Measurements from ENCODE around the gene HERC5. TPM values are rescaled to one million over a fixed set of nuclear protein-coding genes. Genes with fewer than 3 reads are reported as not detected.

HERC5 gene
- total RNA-seq, 4 donors from 2014 or later, result 2.1 to 9.2 (median 6.5) TPM

DNA sequence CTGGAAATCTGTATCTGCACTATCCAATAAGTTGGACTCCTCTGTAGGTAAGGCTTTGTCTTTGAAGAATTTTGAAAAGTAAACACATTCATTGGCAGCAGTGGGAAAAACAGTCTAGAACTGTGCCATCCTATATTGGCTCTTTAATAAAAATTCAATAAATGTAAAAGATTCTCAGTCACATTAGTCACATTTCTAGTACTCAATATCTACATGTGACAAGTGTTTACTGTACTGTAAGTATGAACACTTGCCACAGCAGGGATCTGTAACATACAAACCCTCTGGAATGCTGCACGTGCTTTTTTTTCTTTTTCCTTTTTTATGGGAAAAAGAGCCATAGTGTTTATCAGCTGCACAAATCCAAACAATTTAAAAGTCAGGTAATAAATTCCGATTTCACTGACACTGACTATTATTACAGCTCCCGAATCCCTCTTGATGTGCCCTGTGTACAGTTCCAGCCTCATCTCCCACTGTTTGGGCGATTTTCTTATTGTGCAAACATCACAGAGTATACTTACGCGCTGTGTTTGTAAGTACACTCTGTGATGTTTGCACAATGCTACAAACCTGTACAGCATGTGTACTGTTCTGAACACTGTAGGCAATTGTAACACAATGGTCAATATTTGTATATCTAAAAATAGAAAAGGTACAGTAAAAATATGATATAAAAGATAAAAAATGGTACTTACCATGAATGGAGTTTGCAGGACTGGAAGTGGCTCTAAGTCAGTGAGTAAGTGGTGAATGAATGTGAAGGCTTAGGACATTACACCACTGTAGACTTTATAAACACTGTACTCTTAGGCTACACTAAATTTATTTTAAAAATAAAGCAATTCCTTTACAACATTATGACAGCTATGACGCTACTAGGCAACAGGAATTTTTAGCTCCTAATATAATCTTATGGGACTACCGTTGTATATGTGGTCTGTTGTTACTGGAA lies 57.9 kb downstream of the HERC5 start:
- Histone ChIP-seq H3K27me3 (no peaks in the 10 kb centered on the region), H3K27ac (no peak overlapping the region)

DNA sequence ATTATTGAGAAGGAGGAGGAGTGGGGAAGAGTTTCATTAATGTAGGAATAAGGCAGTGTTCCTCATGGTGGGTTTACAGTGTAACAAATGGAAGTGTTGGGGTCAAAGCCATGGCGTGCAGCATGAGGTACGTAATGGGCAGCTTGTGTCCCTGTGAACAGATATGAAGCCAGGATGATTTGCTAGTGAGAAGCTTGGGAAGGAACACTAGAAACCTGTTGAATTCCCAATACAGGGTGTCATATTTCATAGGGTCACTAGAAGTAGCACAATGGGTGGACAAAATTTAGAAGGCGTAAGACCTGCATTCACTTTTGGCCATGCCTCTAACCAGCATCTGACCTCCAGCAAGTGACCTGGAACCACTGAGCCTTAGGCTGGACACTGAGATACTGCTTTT lies 59.8 kb downstream of the HERC5 start:
- Histone ChIP-seq H3K36me3 (peaks cover 0 to 32% (median 3%) of the 10 kb centered on the region in 3 donors), H3K27me3 (no peaks in the 10 kb centered on the region), H3K4me1 (peaks cover 0 to 16% (median 4%) of the 10 kb centered on the region in 4 donors), H3K4me3 (no peak overlapping the region), H3K9me3 (no peaks in the 10 kb centered on the region), H3K27ac (no peak overlapping the region)
- TF ChIP-seq POLR2A (IDR thresholded peaks at IDR 0.05) (no peak), EP300 (IDR thresholded peaks at IDR 0.05) (no peak)
- TF ChIP-seq, protein P1, sequence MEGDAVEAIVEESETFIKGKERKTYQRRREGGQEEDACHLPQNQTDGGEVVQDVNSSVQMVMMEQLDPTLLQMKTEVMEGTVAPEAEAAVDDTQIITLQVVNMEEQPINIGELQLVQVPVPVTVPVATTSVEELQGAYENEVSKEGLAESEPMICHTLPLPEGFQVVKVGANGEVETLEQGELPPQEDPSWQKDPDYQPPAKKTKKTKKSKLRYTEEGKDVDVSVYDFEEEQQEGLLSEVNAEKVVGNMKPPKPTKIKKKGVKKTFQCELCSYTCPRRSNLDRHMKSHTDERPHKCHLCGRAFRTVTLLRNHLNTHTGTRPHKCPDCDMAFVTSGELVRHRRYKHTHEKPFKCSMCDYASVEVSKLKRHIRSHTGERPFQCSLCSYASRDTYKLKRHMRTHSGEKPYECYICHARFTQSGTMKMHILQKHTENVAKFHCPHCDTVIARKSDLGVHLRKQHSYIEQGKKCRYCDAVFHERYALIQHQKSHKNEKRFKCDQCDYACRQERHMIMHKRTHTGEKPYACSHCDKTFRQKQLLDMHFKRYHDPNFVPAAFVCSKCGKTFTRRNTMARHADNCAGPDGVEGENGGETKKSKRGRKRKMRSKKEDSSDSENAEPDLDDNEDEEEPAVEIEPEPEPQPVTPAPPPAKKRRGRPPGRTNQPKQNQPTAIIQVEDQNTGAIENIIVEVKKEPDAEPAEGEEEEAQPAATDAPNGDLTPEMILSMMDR (IDR thresholded peaks at IDR 0.05), result no peak
- no peak for DNase-seq (ENCODE audit: low spot score in 2 of 2)
- 84 to 87% methylated on average over 3 of the region's 3 CpGs for WGBS, 2 donors

More for the DNA sequence above, 57.9 kb downstream of the HERC5 start:
- no peak overlapping the region for H3K4me3 ChIP-seq
- DNase-seq (ENCODE audit: low spot score in 2 of 2), result no peak
- TF ChIP-seq EP300 (IDR thresholded peaks at IDR 0.05) (no peak), POLR2A (IDR thresholded peaks at IDR 0.05) (no peak)
- TF ChIP-seq, protein P1 (IDR thresholded peaks at IDR 0.05), result no peak
- no peaks in the 10 kb centered on the region for H3K9me3 ChIP-seq
- H3K36me3 ChIP-seq, result peaks cover 0 to 18% (median 0%) of the 10 kb centered on the region in 3 donors
- WGBS, 2 donors, result 81% methylated on average over 8 of the region's 8 CpGs
- H3K4me1 ChIP-seq, result peaks cover 0 to 5% (median 0%) of the 10 kb centered on the region in 4 donors

DNA sequence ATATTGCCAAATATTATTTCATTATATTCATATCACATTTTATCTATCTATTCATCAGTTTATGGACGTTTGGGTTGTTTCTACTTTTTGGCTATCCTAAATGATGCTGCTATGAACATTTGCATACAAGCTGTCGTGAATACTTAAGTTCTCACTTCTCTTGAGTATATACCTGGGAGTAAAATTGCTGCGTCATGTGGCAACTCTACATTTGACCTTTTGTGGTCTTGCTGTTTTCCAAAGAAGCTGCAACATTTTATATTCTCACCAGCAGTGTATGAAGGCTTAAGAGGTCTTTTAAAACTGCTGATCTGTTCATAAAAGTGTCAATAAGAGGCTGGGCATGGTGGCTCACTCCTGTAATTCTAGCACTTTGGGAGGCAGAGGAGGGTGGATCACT lies 60.9 kb downstream of the HERC5 start:
- H3K36me3 ChIP-seq, result peaks cover 0 to 32% (median 3%) of the 10 kb centered on the region in 3 donors
- no peak overlapping the region for H3K4me3 ChIP-seq
- 76 to 77% methylated on average over 3 of the region's 3 CpGs for WGBS, 2 donors

DNA sequence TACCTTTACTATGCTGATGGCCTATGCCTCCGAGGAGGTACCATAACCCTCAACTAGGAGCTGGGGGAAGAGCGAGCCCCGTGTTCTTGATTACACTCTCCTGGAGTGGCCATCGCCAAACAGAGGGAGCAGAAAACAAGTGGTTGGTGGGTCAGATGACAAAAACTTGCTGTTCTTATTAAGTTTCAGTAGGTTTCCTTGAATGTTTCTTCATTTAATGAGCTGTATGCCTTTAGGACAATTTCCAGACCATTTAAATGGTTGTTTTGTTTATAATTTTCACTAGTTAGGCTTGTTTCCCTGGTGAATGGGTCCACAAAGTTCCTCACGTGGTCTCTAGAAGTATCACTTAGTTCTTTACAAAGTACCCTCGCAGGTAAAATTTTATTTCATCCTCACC lies 62.0 kb downstream of the HERC5 start:
- Histone ChIP-seq H3K27ac (no peak overlapping the region), H3K4me1 (peaks cover 0 to 25% (median 11%) of the 10 kb centered on the region in 4 donors), H3K27me3 (no peaks in the 10 kb centered on the region), H3K9me3 (no peaks in the 10 kb centered on the region), H3K36me3 (peaks cover 0 to 32% (median 3%) of the 10 kb centered on the region in 3 donors), H3K4me3 (no peak overlapping the region)
- TF ChIP-seq, protein P1 (IDR thresholded peaks at IDR 0.05), result no peak
- TF ChIP-seq POLR2A (IDR thresholded peaks at IDR 0.05) (no peak), EP300 (IDR thresholded peaks at IDR 0.05) (no peak)
- 84 to 87% methylated on average over 6 of the region's 6 CpGs for WGBS, 2 donors
- DNase-seq (ENCODE audit: low spot score in 2 of 2), result no peak

More for the DNA sequence above, 60.9 kb downstream of the HERC5 start:
- Histone ChIP-seq H3K27me3 (no peaks in the 10 kb centered on the region), H3K4me1 (peaks cover 0 to 25% (median 10%) of the 10 kb centered on the region in 4 donors), H3K9me3 (no peaks in the 10 kb centered on the region), H3K27ac (no peak overlapping the region)
- TF ChIP-seq, protein P1 (IDR thresholded peaks at IDR 0.05), result no peak
- TF ChIP-seq POLR2A (IDR thresholded peaks at IDR 0.05) (no peak), EP300 (IDR thresholded peaks at IDR 0.05) (no peak)
- no peak for DNase-seq (ENCODE audit: low spot score in 2 of 2)
